Stomach (tissue), 9 donors: ENCODE data around the gene LRRC4C. TPM values are rescaled to one million over a fixed set of nuclear protein-coding genes. Genes with fewer than 3 reads are reported as not detected.

ENCODE experiments used
- DNase-seq, 2 donors: peaks; one replicate each; pipeline versions ENCODE4 v3.0.0 to v3.0.0-alpha.2; 2013 to 2019
- H3K27ac ChIP-seq, 5 donors: fragments of 200-600 bp in 4 of 5; sonication (generic) in 4 of 5; one replicate each; pipeline ENCODE4 v1.5.1; 2013 to 2019; ENCODE audit warnings: mild to moderate bottlenecking in 1 of 5, moderate library complexity in 1 of 5
- H3K27me3 ChIP-seq, 3 donors: fragments of 200-600 bp; sonication (generic); one replicate each; pipeline ENCODE4 v1.5.1; 2017 to 2019; ENCODE audit warnings: mixed run types in 1 of 3
- H3K36me3 ChIP-seq, 4 donors: fragments of 200-600 bp; sonication (generic); 1 replicate in 3 of 4; 2 replicates in 1 of 4; pipeline ENCODE4 v1.5.1; 2016 to 2019
- H3K4me1 ChIP-seq, 4 donors: fragments of 200-600 bp; sonication (generic); one replicate each; pipeline ENCODE4 v1.5.1; 2016 to 2019
- H3K4me3 ChIP-seq, 4 donors: fragments of 200-600 bp; sonication (generic) in 3 of 4; one replicate each; pipeline ENCODE4 v1.5.1; 2016 to 2019; ENCODE audit warnings: mild to moderate bottlenecking in 1 of 4
- H3K9me3 ChIP-seq, 4 donors: fragments of 200-600 bp; sonication (generic); one replicate each; pipeline ENCODE4 v1.5.1; 2016 to 2019
- EP300 ChIP-seq: sonication (generic); formaldehyde crosslinking; IDR thresholded peaks from one replicate; pipeline ENCODE4 v1.6.1; 2017; ENCODE audit warnings: antibody characterized with exemption
- POLR2A ChIP-seq, 4 donors: fragments of 450-650 bp; IDR thresholded peaks; one replicate each; pipeline ENCODE4 v1.6.1; 2016; ENCODE audit warnings: antibody characterized with exemption in 4 of 4, control low read depth in 2 of 4, mild to moderate bottlenecking in 1 of 4, moderate library complexity in 1 of 4
- POLR2AphosphoS5 ChIP-seq, 3 donors: sonication (generic); formaldehyde crosslinking; IDR thresholded peaks; one replicate each; pipeline ENCODE4 v1.6.1; 2016; ENCODE audit warnings: antibody characterized with exemption in 3 of 3
- WGBS, 5 donors: extraction: QIAGEN DNeasy Blood & Tissue Kit in 3 of 5; methylation state at CpG; one replicate each; pipeline versions ENCODE4 v1.1.5 to v1.1.7; 2013 to 2018; 5-methylcytosine and 5-hydroxymethylcytosine counted together
- intact Hi-C: fragments of 100-400 bp; cut with DNase I; formaldehyde crosslinking; loops from one replicate; pipeline ENCODE4 v1.15.1; 2023; ENCODE audit warnings: low total_unique reads
- polyA plus RNA-seq, 3 donors: library from polyadenylated mRNA; stranded (reverse); fragments of 200-250 nt; gene quantifications; one replicate each; pipeline ENCODE4 v1.2.3, GENCODE V29; 2013
- total RNA-seq, 5 donors: library from RNA; depleted of rRNA; stranded (reverse); fragments of >200 nt; gene quantifications; one replicate each; pipeline versions ENCODE4 v1.1.0 to v1.2.3, GENCODE V29; 2014 to 2016
- TF ChIP-seq, protein P1 (sequence below), 7 experiments: fragments of 450-650 bp in 4 of 7; fragments of 200-600 bp in 3 of 7; sonication (generic) in 3 of 7; IDR thresholded peaks; one replicate each; pipeline ENCODE4 v1.5.1; 2016 to 2019; ENCODE audit warnings: antibody characterized with exemption in 7 of 7, control low read depth in 2 of 7, mild to moderate bottlenecking in 1 of 7
- donor health status: healthy with polysubstance abuse.
- donor health status: Bipolar disorder and iron deficiency.
- donor health status: healthy.

The LRRC4C gene
- total and polyA plus RNA-seq, 8 donors = 0.31 to 3.3 (median 0.45) TPM; not detected in 4

DNA sequence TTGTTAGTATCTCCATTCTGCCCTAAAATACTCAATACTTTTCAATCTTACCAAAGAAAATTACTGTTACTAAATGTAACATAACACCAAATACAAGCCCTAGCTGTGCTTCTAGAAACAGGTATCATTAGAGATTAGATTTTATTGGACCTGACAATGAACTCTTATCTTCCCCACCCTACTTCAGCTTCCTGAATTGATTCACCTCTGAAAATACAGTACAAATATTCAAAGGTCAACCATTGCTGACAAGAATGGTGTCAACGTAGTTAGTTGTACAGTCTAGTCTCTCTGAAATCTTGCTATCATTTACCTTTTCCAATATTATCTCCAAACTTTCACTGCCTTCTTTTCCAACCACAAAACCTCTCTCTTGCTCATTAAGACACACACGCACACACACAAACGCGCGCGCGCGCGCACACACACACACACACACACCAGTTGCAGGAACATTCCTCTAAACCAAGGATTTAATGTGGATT lies 22.4 kb downstream of the LRRC4C start:
- no peak for DNase-seq
- Histone ChIP-seq H3K27ac (no peak overlapping the region), H3K27me3 (no peaks in the 10 kb centered on the region), H3K9me3 (no peaks in the 10 kb centered on the region), H3K4me1 (no peaks in the 10 kb centered on the region), H3K36me3 (no peaks in the 10 kb centered on the region), H3K4me3 (no peak overlapping the region)
- 34 to 53% (median 45%) methylated on average over 9 of the region's 9 CpGs for WGBS, 5 donors
- TF ChIP-seq EP300 (no peak), POLR2A (IDR thresholded peaks at IDR 0.05) (no peak), POLR2AphosphoS5 (IDR thresholded peaks at IDR 0.05) (no peak)
- TF ChIP-seq, protein P1, sequence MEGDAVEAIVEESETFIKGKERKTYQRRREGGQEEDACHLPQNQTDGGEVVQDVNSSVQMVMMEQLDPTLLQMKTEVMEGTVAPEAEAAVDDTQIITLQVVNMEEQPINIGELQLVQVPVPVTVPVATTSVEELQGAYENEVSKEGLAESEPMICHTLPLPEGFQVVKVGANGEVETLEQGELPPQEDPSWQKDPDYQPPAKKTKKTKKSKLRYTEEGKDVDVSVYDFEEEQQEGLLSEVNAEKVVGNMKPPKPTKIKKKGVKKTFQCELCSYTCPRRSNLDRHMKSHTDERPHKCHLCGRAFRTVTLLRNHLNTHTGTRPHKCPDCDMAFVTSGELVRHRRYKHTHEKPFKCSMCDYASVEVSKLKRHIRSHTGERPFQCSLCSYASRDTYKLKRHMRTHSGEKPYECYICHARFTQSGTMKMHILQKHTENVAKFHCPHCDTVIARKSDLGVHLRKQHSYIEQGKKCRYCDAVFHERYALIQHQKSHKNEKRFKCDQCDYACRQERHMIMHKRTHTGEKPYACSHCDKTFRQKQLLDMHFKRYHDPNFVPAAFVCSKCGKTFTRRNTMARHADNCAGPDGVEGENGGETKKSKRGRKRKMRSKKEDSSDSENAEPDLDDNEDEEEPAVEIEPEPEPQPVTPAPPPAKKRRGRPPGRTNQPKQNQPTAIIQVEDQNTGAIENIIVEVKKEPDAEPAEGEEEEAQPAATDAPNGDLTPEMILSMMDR (IDR thresholded peaks at IDR 0.05) = no peak
- intact Hi-C loops = no loop called here

DNA sequence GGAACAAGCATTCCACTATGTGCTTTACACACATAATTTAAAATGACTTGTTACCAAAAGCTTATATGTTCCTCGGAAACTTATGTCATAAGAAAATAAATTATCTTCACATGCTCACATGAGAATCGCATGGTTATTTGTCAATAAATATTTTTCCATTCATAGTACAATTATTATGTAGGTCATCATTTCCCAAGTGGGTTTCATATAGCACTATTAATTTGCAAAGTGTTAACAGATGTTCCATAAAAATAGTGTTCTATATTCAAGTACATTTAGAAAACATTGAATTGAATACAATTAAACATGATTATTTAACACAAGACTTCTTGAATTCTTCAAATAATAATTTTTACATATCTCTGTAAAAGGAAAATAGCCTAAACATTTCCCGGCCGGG lies 23.9 kb downstream of the LRRC4C start:
- 69 to 89% (median 85%) methylated on average over 4 of the region's 4 CpGs for WGBS, 5 donors
- no peaks in the 10 kb centered on the region for H3K27me3 ChIP-seq
- no peaks in the 10 kb centered on the region for H3K36me3 ChIP-seq
- no peaks in the 10 kb centered on the region for H3K9me3 ChIP-seq
- no peak overlapping the region for H3K4me3 ChIP-seq
- TF ChIP-seq, protein P1 (IDR thresholded peaks at IDR 0.05) = no peak
- TF ChIP-seq POLR2AphosphoS5 (IDR thresholded peaks at IDR 0.05) (no peak), EP300 (no peak), POLR2A (IDR thresholded peaks at IDR 0.05) (no peak)
- no peak for DNase-seq
- H3K4me1 ChIP-seq = no peaks in the 10 kb centered on the region
- intact Hi-C loops = no loop called here
- no peak overlapping the region for H3K27ac ChIP-seq

DNA sequence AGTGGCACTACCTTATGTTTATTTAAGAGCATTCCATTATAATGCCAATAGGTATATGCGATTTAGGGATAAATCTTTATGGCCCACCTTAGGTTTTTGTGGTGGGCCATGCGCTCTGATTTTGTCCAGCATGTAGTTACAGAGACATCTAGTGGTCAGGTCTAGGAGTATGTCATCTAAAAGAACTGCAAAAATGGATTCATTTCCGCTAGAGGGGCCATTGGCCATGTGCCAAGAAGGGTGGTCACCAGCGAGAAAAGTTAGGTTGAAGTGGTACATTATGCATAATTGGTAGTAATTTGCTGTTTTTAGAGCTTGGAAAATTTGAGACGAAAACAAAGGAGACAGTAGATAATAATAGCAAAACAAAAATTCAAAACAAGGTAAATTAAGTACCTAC lies 27.7 kb downstream of the LRRC4C start:
- H3K4me3 ChIP-seq = no peak overlapping the region
- no peak for TF ChIP-seq EP300
- TF ChIP-seq POLR2AphosphoS5 (IDR thresholded peaks at IDR 0.05) = no peak
- TF ChIP-seq, protein P1 (IDR thresholded peaks at IDR 0.05) = no peak
- no peak for TF ChIP-seq POLR2A (IDR thresholded peaks at IDR 0.05)
- no peaks in the 10 kb centered on the region for H3K27me3 ChIP-seq
- no peaks in the 10 kb centered on the region for H3K9me3 ChIP-seq
- H3K36me3 ChIP-seq = no peaks in the 10 kb centered on the region
- WGBS, 5 donors = 42 to 60% (median 50%) methylated on average over 5 of the region's 5 CpGs
- no peaks in the 10 kb centered on the region for H3K4me1 ChIP-seq
- H3K27ac ChIP-seq = no peak overlapping the region
- peak in 1 of 2 donors; percentile 36 for DNase-seq
- intact Hi-C loops = no loop called here

DNA sequence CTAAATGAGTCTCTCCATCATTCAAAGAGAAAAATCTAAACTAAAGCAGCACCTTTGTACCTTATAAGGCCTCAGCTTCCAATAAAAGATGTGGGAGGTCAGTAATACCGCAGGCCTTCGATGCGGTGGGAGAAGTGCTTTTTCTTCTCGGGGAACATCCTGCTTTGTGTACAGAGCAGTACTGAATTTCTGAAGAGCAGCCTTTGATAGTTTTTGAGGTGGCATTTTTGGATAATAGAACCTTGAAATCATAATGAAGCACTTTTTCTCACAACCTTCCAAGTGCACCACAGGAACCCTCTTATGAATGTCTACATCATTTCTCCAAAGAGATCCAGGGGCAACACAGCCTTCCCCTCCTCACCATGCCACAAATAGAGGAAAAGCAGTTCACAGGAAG lies 39.6 kb downstream of the LRRC4C start:
- Histone ChIP-seq H3K27me3 (no peaks in the 10 kb centered on the region), H3K4me1 (no peaks in the 10 kb centered on the region), H3K27ac (no peak overlapping the region), H3K36me3 (no peaks in the 10 kb centered on the region), H3K9me3 (no peaks in the 10 kb centered on the region), H3K4me3 (no peak overlapping the region)
- TF ChIP-seq POLR2A (IDR thresholded peaks at IDR 0.05) (no peak), POLR2AphosphoS5 (IDR thresholded peaks at IDR 0.05) (no peak), EP300 (no peak)
- TF ChIP-seq, protein P1 (IDR thresholded peaks at IDR 0.05) = no peak
- intact Hi-C loops = no loop called here
- no peak for DNase-seq
- 89 to 98% (median 95%) methylated on average over 4 of the region's 4 CpGs for WGBS, 5 donors
